NCI-H226 (cell line): ENCODE results near the gene PCDHGA12.
"Not testable (repeated sequence)": the region's sequence is repeated elsewhere in the genome, so short reads cannot be mapped to it uniquely, and the experiment has no call there.

Experiments used
- DNase-seq: peaks from one replicate; pipeline ENCODE4 v3.0.0-alpha.2; 2015

Gene PCDHGA12

DNA sequence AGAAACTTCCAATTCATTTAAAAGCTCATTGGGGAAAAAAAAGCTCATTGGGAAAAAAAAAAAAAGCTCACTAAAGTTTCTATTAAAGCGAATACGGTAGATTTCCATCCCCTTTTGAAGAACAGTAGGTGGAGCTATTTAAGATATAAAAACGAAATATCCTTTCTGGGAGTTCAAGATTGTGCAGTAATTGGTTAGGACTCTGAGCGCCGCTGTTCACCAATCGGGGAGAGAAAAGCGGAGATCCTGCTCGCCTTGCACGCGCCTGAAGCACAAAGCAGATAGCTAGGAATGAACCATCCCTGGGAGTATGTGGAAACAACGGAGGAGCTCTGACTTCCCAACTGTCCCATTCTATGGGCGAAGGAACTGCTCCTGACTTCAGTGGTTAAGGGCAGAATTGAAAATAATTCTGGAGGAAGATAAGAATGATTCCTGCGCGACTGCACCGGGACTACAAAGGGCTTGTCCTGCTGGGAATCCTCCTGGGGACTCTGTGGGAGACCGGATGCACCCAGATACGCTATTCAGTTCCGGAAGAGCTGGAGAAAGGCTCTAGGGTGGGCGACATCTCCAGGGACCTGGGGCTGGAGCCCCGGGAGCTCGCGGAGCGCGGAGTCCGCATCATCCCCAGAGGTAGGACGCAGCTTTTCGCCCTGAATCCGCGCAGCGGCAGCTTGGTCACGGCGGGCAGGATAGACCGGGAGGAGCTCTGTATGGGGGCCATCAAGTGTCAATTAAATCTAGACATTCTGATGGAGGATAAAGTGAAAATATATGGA, at the start of gene PCDHGA12:
Gene PCDHGA12 (plus strand): TSS at position 176 of the 782 bp plus-strand sequence. CDS start 253 bp downstream, at position 429.
- DNase-seq, result peak; percentile 83

DNA sequence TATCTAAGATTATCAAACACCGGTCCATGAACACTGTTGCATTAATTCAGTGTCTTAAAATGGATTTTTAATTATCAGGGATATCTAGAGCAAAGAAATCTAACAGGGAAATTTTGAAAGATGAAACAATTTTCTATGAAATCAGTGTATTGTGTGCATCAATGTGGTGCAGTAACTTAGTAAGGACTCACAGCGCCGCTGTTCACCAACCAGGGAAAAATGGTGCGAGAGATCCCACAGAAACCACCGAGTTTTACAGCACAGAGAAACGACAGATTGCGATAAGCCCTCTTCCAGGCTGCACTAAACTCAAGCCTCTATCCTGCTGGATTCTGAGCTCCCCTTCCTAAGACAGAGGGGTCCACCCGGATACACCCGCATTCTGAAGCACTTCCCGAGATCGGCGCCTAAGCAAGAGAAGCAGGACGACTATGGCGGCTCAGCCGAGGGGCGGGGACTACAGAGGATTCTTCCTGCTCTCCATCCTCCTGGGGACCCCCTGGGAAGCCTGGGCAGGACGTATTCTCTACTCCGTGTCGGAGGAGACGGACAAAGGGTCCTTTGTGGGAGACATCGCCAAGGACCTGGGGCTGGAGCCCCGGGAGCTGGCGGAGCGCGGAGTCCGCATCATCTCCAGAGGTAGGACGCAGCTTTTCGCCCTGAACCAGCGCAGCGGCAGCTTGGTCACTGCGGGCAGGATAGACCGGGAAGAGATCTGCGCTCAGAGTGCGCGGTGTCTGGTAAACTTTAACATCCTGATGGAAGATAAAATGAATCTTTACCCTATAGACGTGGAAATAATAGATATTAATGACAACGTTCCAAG, 47.6 kb upstream of the PCDHGA12 start, which contains the start of gene PCDHGA7:
Gene PCDHGA7 (plus strand): TSS at position 274 of the 826 bp plus-strand sequence. CDS start 158 bp downstream, at position 432.
- no peak for DNase-seq

DNA sequence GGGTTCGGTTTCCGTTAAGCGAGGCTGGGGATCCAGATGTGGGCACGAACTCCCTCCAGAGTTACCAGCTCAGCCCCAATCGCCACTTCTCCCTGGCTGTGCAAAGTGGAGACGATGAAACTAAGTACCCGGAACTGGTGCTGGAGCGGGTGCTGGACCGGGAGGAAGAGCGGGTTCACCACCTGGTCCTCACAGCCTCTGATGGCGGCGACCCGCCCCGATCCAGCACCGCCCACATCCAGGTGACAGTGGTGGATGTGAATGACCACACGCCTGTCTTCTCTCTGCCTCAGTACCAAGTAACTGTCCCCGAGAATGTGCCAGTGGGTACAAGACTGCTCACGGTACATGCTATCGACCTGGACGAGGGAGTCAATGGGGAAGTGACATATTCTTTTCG, 47.0 kb upstream of the PCDHGA12 start:
- DNase-seq, result no peak

DNA sequence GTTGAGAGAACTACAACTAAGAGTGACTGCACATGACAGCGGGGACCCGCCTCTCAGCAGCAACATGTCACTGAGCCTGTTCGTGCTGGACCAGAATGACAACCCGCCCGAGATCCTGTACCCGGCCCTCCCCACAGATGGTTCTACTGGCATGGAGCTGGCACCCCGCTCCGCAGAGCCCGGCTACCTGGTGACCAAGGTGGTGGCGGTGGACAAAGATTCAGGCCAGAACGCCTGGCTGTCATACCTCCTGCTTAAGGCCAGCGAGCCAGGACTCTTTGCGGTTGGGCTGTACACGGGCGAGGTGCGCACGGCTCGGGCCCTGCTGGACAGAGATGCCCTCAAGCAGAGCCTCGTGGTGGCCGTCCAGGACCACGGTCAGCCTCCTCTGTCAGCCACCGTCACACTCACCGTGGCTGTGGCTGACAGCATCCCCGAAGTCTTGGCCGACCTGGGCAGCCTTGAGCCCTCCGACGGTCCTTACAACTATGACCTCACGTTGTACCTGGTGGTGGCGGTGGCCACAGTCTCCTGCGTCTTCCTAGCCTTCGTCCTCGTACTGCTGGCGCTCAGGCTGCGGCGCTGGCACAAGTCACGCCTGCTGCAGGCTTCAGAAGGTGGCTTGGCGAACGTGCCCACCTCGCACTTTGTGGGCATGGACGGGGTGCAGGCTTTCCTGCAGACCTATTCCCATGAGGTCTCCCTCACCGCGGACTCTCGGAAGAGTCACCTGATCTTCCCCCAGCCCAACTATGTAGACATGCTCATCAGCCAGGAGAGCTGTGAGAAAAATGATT, 45.6 kb upstream of the PCDHGA12 start:
- no peak for DNase-seq

DNA sequence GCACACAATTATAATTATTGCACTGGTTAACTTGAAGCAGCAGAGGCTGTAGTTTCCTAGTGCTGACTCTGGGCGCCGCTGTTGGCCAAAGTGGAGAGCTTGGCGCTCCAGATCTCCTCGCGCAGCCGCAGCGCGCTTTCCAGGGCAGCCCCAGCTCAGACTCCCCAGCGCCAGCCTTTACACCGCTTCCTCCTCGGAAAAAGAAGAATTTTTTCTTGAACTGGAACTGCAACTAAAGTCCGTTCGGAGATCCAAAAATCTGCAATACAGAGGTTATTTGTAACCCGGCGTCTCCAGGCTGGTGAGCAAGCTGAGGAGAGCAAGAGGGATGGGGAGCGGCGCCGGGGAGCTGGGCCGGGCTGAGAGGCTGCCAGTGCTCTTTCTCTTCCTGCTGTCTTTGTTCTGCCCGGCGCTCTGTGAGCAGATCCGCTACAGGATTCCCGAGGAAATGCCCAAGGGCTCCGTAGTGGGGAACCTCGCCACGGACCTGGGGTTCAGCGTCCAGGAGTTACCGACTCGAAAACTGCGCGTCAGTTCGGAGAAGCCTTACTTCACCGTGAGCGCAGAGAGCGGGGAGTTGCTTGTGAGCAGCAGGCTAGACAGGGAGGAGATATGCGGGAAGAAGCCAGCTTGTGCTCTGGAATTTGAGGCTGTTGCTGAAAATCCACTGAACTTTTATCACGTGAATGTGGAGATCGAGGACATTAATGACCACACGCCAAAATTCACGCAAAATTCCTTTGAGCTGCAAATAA, 42.6 kb upstream of the PCDHGA12 start, which contains the start of gene PCDHGB4:
Gene PCDHGB4 (plus strand): TSS at position 142 of the 755 bp plus-strand sequence. CDS start 187 bp downstream, at position 329.
- DNase-seq, result not testable (repeated sequence)

DNA sequence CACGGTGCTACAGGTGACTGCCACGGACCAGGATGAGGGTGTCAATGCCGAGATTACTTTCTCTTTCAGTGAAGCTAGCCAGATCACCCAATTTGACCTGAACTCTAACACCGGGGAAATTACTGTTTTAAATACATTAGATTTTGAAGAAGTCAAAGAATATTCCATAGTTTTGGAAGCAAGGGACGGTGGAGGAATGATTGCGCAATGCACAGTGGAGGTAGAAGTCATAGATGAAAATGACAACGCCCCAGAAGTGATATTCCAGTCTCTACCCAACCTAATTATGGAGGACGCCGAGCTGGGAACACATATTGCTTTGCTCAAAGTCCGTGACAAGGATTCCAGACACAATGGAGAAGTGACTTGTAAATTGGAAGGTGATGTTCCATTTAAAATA, 41.6 kb upstream of the PCDHGA12 start:
- DNase-seq, result no peak

DNA sequence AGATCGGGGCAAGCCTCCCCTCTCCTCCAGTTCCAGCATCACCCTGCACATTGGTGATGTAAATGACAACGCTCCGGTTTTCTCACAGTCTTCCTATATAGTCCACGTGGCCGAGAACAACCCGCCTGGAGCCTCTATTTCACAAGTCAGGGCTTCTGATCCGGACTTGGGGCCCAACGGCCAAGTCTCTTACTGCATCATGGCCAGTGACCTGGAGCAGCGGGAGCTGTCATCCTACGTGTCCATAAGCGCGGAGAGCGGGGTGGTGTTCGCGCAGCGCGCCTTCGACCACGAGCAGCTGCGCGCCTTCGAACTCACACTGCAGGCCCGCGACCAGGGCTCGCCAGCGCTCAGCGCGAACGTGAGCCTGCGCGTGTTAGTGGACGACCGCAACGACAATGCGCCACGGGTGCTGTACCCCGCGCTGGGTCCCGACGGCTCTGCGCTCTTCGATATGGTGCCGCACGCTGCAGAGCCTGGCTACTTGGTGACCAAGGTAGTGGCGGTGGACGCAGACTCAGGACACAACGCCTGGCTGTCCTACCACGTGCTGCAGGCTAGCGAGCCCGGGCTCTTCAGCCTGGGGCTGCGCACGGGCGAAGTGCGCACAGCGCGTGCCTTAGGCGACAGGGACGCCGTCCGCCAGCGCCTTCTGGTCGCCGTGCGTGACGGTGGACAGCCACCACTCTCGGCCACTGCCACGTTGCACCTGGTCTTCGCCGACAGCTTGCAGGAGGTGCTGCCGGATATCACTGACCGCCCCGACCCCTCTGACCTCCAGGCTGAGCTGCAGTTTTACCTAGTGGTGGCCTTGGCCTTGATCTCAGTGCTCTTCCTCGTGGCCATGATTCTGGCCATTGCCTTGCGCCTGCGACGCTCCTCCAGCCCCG, 40.9 kb upstream of the PCDHGA12 start:
- no peak for DNase-seq

DNA sequence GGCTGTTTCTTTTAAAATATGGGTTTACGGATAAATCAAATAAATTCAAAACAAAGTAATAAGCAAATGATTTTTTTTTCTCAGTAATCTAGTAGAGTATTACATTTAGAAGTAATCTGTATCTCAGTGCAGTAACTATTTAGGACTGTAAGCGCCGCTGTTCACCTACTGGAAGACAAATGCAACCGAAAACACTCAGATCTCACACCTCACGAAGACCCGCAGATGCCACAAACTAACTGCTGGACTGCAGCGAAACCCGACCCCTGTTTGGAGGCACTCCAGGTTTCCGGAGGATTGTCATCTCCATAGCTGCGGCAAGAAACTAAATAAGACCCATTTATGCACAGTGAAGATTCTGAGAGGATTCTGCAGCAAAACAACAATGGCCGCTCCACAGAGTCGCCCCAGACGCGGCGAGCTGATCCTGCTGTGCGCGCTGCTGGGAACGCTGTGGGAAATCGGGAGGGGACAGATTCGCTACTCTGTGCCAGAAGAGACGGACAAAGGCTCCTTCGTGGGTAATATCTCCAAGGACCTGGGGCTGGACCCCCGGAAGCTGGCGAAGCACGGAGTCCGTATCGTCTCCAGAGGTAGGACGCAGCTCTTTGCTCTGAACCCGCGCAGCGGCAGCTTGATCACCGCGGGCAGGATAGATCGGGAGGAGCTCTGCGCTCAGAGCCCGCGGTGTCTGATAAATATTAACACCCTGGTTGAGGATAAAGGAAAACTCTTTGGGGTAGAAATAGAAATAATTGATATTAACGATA, 37.7 kb upstream of the PCDHGA12 start, which contains the start of gene PCDHGA8:
Gene PCDHGA8 (plus strand): TSS at position 205 of the 770 bp plus-strand sequence. CDS start 181 bp downstream, at position 386.
- DNase-seq, result no peak

DNA sequence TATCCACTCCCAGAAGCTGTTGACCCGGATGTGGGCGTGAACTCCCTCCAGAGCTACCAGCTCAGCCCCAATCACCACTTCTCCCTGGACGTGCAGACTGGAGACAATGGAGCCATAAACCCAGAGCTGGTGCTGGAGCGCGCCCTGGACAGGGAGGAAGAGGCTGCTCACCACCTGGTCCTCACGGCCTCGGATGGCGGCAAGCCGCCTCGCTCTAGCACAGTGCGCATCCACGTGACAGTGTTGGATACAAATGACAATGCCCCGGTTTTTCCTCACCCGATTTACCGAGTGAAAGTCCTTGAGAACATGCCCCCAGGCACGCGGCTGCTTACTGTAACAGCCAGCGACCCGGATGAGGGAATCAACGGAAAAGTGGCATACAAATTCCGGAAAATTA, 37.0 kb upstream of the PCDHGA12 start:
- no peak for DNase-seq

DNA sequence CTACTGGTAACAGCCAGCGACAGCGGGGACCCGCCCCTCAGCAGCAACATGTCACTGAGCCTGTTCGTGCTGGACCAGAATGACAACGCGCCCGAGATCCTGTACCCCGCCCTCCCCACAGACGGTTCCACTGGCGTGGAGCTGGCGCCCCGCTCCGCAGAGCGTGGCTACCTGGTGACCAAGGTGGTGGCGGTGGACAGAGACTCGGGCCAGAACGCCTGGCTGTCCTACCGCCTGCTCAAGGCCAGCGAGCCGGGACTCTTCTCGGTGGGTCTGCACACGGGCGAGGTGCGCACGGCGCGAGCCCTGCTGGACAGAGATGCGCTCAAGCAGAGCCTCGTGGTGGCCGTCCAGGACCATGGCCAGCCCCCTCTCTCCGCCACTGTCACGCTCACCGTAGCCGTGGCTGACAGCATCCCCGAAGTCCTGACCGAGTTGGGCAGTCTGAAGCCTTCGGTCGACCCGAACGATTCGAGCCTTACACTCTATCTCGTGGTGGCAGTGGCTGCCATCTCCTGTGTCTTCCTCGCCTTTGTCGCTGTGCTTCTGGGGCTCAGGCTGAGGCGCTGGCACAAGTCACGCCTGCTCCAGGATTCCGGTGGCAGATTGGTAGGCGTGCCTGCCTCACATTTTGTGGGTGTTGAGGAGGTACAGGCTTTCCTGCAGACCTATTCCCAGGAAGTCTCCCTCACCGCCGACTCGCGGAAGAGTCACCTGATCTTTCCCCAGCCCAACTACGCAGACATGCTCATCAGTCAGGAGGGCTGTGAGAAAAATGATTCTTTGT, 35.7 kb upstream of the PCDHGA12 start:
- not testable (repeated sequence) for DNase-seq

DNA sequence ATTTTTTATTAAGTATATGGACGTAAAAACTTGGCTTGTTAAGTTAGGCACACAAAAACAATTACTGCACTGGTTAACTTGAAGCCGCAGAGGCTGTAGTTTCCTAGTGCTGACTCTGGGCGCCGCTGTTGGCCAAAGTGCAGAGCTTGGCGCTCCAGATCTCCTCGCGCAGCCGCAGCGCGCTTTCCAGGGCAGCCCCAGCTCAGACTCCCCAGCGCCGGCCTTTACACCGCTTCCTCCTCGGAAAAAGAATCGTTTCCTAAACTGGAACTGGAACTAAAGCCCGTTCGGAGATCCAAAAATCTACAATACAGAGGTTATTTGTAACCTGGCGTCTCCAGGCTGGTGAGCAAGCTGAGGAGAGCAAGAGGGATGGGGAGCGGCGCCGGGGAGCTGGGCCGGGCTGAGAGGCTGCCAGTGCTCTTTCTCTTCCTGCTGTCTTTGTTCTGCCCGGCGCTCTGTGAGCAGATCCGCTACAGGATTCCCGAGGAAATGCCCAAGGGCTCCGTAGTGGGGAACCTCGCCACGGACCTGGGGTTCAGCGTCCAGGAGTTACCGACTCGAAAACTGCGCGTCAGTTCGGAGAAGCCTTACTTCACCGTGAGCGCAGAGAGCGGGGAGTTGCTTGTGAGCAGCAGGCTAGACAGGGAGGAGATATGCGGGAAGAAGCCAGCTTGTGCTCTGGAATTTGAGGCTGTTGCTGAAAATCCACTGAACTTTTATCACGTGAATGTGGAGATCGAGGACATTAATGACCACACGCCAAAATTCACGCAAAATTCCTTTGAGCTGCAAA, 32.4 kb upstream of the PCDHGA12 start, which contains the start of gene PCDHGB5:
Gene PCDHGB5 (plus strand): TSS at position 192 of the 796 bp plus-strand sequence. CDS start 181 bp downstream, at position 373.
- DNase-seq, result not testable (repeated sequence)

DNA sequence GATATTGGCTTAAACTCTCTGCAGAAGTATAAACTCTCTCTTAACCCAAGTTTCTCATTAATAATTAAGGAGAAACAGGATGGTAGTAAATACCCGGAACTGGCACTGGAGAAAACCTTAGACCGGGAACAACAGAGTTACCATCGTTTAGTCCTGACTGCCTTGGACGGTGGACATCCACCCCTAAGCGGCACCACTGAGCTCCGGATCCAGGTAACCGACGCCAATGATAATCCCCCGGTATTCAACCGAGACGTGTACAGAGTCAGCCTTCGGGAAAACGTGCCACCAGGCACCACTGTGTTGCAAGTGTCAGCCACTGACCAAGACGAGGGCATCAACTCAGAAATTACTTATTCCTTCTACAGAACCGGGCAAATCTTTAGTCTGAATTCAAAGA, 31.7 kb upstream of the PCDHGA12 start:
- DNase-seq, result no peak

DNA sequence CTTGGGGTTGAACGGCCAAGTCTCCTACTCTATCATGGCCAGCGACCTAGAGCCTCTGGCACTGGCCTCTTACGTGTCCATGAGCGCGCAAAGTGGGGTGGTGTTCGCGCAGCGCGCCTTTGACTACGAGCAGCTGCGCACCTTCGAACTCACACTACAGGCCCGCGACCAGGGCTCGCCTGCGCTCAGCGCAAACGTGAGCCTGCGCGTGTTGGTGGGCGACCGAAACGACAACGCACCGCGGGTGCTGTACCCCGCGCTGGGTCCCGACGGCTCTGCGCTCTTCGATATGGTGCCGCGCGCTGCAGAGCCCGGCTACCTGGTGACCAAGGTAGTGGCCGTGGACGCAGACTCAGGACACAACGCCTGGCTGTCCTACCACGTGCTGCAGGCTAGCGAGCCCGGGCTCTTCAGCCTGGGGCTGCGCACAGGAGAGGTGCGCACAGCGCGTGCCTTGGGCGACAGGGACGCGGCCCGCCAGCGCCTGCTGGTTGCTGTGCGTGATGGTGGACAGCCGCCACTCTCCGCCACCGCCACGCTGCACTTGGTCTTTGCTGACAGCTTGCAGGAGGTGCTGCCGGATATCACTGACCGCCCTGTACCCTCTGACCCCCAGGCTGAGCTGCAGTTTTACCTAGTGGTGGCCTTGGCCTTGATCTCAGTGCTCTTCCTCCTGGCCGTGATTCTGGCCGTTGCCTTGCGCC, 30.6 kb upstream of the PCDHGA12 start:
- no peak for DNase-seq

DNA sequence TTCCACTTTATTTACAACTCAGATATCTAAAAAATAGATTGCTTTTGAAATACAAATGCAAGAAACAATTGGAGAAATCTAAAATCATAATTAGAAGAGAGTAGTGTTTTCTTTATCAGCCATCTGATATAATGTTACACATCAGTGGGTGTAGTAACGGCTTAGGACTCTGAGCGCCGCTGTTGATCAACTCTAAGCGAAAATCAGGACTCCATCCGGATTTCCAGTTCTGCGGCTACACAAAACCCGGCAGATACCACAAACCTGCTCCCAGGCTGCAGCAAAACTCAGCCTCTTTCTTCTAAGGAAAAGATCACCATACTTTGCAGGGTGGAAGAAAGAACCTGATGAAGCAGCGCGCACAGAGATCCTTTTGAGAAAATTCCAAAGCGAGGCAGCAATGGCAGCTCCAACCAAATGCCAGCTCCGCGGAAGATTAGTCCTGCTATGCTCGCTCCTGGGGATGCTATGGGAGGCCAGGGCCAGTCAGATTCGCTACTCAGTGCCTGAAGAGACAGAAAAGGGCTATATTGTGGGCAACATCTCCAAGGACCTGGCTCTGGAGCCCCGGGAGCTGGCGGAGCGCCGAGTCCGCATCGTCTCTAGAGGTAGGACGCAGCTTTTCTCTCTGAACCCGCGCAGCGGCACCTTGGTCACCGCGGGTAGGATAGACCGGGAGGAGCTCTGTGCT, 27.6 kb upstream of the PCDHGA12 start, which contains the start of gene PCDHGA9:
Gene PCDHGA9 (plus strand): TSS at position 226 of the 691 bp plus-strand sequence. CDS start 175 bp downstream, at position 401.
- DNase-seq, result no peak

DNA sequence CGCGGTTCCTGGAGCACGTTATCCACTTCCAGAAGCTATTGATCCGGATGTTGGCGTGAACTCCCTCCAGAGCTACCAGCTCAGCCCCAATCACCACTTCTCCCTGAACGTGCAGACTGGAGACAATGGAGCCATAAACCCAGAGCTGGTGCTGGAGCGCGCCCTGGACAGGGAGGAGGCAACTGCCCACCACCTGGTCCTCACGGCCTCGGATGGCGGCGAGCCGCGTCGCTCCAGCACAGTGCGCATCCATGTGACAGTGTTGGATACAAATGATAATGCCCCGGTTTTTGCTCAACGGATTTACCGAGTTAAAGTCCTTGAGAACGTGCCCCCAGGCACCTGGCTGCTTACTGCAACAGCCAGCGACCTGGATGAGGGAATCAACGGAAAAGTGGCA, 26.9 kb upstream of the PCDHGA12 start:
- DNase-seq, result no peak

DNA sequence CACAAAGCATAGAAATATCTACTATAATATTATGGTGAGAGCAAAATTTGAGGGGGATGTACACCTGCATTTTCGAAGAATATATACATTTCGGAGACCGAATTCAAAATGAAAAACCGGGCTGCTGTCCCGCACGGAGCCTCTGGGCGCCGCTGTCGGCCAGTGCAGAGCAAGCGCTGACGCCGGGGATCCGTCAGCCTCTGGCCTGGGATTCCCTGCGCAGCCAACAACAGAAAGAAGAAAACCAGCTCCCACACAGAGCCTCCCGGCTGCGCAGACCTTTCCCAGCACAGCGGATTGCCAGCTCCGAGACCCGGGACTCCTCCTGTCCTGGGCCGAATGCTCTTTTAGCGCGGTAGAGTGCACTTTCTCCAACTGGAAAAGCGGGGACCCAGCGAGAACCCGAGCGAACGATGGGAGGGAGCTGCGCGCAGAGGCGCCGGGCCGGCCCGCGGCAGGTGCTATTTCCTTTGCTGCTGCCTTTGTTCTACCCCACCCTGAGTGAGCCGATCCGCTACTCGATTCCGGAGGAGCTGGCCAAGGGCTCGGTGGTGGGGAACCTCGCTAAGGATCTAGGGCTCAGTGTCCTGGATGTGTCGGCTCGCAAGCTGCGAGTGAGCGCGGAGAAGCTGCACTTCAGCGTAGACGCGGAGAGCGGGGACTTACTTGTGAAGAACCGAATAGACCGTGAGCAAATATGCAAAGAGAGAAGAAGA, 22.4 kb upstream of the PCDHGA12 start, which contains the start of gene PCDHGB6:
Gene PCDHGB6 (plus strand): TSS at position 232 of the 716 bp plus-strand sequence. CDS start 182 bp downstream, at position 414.
- DNase-seq, result not testable (repeated sequence)
